ENCODE data around the gene ADAMTS5.

The ADAMTS5 gene

GRCh38 chr21:26948194-26948593, 18.7 kb downstream of the ADAMTS5 start:
- no peak for DNase-seq (ENCODE audit: low read depth, low spot score)

DNA sequence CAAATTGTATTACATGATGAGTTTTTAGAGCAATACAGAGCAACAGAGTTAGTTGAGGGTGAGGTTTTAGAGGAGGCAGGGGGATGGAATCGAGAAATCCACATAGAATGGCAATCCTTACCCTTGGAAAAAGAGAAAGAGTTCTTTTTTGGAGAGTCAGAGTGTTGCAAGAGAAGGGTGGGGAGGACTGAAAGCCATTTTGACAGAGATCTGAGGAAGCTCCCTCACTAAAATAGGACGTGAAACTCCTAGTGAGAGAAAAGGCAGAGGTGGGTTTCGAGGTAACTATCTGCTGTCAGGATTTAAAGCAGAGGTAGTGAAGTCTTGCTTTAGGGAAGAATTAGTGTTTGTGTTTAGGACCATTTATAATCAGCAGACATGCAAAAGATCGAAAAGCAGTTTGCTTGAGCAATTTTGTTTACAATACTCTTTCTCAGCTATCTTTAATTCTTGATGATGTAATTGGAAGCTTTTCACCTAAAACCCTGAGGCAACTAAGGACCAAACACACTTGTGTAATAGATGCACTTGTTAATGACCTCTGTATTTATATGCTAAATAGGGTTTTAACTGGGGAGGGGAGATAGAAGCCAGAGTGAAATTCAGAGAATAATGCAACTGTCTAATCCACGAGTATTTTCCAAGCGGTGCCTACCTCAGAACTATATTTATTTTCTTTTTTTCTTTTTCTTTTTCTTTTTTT, 20.0 kb downstream of the ADAMTS5 start:
- no peak for DNase-seq (ENCODE audit: low read depth, low spot score)

- DNase-seq (ENCODE audit: low read depth, low spot score): no peak
These were observed 20.8 kb downstream of the ADAMTS5 start for GRCh38 chr21:26945916-26946675.

DNA sequence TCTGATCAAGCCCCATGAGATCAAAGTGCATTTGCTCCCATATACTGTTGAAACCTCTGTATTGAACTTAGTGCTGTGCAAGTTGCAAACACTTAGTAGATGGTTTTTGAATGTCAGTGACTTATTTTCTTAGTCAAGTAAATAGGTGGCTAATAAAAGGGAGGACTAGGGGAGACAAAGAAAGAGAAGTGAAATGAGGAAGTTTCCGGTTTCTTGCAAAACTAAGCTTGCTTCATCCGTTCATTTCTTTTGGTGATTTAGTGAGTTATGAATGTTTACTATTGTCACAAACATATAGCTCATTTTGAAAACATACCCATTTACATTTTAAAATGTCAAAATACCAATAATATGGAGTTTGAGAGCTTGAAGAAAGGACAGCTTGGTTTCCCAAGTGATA, 23.0 kb downstream of the ADAMTS5 start:
- no peak for DNase-seq (ENCODE audit: low read depth, low spot score)

DNA sequence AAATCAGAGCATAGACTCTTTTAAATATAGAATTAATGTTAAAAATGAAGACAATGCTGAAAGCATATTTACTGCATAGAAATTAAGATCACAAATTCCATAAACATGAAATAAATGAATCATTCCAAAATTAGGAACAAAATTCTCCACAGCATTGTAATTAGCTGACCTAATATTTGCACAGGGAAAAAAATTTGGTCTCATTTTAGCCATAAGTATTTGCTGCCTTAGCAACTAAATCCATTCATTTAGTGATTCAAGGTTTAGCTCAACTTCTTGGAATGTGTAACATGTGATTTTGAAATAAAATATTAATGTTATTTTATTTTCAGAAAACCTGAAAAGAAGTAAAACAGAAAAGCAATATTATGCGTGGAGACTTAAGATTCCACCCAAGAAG, 25.5 kb downstream of the ADAMTS5 start:
- no peak for DNase-seq (ENCODE audit: low read depth, low spot score)

GRCh38 chr21:26939601-26940111, 27.2 kb downstream of the ADAMTS5 start:
- no peak for DNase-seq (ENCODE audit: low read depth, low spot score)

DNA sequence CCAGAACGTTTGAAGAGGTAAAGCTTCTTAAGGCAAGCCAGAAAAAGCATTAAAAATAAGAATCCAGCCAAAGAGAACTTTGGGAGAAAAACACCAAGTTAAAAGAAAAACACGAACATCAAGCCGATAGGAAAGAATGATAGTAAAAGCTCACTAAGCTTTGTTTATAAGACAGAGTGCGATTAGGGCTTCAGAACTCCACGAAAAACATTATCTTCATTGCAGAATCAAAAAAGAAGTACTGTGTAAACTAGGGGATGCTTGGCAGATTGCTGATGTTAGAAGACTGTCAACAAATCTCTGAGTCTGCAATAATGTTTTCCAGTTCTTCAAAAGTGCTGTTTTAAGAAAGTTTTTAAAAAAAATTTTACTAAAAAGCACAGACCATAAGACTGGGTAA, 30.2 kb downstream of the ADAMTS5 start:
- no peak for DNase-seq (ENCODE audit: low read depth, low spot score)

DNA sequence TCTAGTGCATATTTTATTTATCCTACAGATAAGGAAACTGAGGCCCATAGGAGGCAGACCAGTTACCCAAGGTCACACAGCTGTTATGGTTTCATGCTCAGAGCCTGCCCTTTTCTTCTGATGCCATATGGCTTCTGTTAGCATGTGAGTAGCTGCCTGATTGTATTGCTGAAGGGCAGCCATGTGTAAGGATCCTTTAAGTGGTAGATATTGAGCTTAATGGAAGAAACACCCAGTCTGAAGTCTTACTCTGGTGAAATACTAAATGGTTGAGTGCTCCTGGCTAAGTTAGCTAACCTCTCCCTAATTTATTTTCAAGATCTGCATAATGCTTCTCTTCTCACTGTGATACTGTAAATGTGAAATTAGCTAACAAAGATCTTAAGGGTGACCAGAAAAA, 30.9 kb downstream of the ADAMTS5 start:
- no peak for DNase-seq (ENCODE audit: low read depth, low spot score)

- DNase-seq (ENCODE audit: low read depth, low spot score): no peak
These were observed 32.5 kb downstream of the ADAMTS5 start for GRCh38 chr21:26934383-26934782.

DNA sequence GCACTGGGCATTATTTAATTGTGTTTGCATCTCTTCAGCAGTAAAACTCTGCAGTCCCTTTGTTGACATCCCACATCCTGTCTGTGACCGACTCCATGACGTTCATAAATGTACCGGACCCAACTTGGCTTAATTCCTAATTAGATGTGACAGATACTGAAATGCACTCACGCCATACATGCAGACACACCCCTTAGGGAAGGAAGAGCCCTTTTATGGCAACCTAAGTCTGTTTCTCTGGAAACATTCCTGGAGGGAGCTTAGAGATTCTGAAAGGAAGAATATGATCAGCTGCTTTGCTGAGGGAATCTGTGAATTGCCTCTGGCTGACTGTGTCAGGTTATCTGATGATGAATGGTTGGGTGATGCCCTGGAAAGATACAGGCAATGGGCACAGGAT, 33.4 kb downstream of the ADAMTS5 start:
- DNase-seq (ENCODE audit: low read depth, low spot score): no peak

DNA sequence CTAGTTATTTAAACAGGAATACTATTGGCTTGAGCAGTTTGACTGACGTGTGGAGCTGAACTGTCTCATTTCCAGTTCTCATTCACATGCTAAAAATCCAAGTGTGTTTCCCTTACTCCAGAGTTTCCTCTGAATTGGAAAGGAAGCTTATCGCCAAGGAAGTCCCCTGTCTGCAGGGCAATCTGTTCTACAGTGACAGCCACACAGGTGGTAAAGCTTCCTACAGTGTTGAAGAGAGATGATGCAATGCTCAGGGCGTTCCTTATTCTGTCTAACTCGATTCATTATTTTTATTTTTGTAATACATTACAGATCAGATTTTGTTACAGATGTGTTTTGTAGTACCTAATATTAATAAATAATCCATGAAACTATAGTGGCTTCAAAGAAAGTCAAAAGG, 41.3 kb downstream of the ADAMTS5 start:
- DNase-seq (ENCODE audit: low read depth, low spot score): no peak

DNA sequence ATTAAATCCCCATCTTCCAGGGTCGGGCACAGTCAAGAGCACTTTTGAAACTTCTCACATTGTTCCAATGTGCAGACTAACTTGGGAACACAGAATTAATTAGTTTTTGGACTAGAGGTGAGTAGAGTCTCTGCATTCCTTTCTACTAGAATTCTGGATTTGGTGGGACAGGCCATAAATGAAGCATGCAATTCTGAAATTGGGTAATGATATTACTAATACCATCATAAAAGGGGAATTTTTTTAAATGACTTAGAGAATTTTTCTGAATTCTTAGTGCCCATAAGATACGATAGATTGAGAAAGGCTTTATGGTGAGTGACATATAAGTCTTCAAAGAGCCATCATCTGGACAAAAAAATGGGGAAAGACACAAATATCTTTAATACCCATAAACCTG, 41.8 kb downstream of the ADAMTS5 start:
- DNase-seq (ENCODE audit: low read depth, low spot score): no peak

GRCh38 chr21:26923986-26924385, 42.9 kb downstream of the ADAMTS5 start:
- no peak for DNase-seq (ENCODE audit: low read depth, low spot score)

DNA sequence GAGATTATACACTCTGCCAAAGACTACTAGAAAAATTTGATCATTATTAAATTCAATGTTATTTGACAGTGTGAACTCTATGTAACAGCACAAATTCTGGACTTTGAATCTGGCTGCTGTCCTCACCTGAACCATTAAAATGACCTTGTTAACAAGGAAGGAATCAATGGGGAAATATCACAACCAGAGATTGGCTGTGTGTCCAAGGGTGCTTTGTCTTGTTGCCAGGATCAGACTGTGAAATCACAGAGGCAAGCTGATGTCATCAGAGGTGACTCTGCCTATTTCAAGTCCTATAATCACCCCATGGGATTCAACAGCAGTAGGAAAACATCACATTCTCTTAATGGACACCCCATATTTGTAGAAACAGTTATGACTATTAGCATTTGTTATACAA, 46.8 kb downstream of the ADAMTS5 start:
- no peak for DNase-seq (ENCODE audit: low read depth, low spot score)

- DNase-seq (ENCODE audit: low read depth, low spot score): no peak
These were observed 48.4 kb downstream of the ADAMTS5 start for GRCh38 chr21:26918323-26919079.

DNA sequence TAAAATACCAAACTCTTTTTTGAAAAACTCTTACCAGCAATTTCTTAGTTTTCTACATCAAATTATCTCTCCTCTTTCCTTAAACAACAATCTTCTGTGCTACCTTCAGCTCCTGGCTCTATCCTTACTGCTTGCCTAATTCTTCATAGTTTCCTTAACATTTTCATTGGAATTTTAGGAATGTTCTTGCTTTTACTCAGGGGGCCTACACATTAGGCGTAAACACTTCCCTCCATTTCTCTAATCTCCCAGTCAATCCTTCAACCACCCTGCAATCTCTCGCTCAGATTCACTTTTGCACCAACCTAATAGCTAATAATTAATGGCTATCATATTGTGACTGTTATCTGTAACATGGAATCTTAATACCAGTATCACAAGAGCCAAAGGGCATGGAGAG, 50.1 kb downstream of the ADAMTS5 start:
- DNase-seq (ENCODE audit: low read depth, low spot score): no peak

DNA sequence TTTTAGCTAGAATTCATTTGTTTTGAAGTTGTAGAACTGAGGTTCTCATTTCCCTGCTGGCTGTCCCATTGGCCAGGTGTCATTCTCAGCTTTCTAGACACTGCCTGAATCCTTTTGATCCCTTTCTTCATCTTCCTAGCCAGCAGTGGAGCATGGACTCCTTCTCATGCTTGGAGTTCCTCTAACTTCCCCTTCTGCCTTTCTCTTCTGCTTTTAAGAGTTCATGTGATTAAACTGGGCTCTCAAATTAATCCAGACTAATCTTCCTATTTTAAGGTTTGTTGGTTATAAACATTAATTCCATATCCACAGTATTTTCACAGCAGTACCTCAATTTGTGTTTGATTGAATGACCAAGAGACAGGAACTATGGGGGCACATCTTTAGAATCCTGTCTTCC, 52.3 kb downstream of the ADAMTS5 start:
- no peak for DNase-seq (ENCODE audit: low read depth, low spot score)

GRCh38 chr21:26912466-26912865, 54.4 kb downstream of the ADAMTS5 start:
- DNase-seq (ENCODE audit: low read depth, low spot score): no peak

GRCh38 chr21:26909972-26910371, 56.9 kb downstream of the ADAMTS5 start:
- no peak for DNase-seq (ENCODE audit: low read depth, low spot score)

DNA sequence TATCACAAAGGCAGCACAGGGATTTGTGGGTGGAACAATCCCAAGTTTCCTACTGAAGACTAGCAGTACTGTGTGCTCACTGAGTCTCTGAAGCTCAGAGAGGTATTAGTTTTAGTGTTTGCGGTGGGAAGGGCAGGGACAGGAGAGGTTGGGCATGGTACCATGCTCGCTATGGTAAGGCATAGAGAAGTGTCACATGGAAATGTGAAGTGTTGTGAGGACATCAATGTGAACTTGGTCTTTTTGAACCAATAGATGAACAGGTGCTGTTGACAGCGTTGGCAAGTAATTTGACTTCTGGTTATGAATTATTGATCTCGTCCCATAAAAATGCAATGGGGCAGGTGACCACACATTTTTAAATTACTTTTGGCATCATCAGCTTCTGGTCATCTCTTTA, 65.9 kb downstream of the ADAMTS5 start:
- DNase-seq (ENCODE audit: low read depth, low spot score): no peak

DNA sequence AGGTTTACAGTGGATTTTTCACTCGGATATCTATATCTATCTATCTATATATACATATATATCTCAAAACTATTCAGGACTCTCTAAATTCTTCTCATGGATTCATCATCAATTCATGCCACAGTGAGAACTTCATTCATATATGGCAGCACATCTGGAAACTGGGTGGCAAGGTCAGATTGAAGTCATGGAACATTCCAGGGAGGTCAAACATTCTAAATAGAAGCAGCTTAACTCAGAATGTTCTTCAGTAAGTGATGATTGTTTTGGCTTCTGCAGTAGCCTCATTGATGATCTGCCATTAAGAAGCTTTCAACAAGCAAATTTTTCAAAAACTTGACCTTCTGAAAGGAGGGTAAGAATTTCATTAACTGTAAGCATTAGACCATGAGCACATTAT, 74.7 kb downstream of the ADAMTS5 start:
- DNase-seq (ENCODE audit: low read depth, low spot score): no peak

- no peak for DNase-seq (ENCODE audit: low read depth, low spot score)
These were observed 78.0 kb downstream of the ADAMTS5 start for GRCh38 chr21:26888931-26889330.
